GM18858 (cell line): ENCODE data around the gene OR2A25.
"Not testable (repeated sequence)": the region's sequence is repeated elsewhere in the genome, so short reads cannot be mapped to it uniquely, and the experiment has no call there.

Experiments used
- ATAC-seq: cut with Tn5 transposase; IDR thresholded peaks from one replicate; pipeline ENCODE4 v1.9.1; 2021; ENCODE audit not compliant: unreplicated experiment

The OR2A25 gene

GRCh38 chr7:144069511-144069910, at the start of gene OR2A25:
TSS of gene OR2A25 (plus strand) at chr7:144069811. CDS start at chr7:144074220, 4,409 bp downstream.
- no peak for ATAC-seq

GRCh38 chr7:144020340-144020739, 49.3 kb upstream of the OR2A25 start:
- no peak for ATAC-seq

DNA sequence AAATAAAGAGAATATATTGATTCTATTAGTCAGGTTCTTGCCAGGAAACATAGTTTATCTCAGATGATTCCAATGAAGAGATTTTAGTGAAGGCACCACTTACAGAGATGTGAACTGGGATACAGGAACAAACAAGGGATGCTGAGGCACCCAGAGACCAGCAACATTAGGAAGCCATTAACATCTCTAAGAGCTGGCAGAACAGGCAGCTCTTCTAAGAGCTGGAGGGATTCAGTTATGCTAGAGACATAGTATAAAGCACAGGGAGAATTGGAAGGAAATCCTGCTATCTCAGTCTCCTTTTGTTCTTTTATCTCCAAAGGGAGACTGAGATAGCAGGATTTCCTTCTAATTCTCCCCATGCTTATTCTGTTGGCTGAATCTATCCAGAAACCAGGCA, 47.4 kb upstream of the OR2A25 start:
- ATAC-seq = no peak

DNA sequence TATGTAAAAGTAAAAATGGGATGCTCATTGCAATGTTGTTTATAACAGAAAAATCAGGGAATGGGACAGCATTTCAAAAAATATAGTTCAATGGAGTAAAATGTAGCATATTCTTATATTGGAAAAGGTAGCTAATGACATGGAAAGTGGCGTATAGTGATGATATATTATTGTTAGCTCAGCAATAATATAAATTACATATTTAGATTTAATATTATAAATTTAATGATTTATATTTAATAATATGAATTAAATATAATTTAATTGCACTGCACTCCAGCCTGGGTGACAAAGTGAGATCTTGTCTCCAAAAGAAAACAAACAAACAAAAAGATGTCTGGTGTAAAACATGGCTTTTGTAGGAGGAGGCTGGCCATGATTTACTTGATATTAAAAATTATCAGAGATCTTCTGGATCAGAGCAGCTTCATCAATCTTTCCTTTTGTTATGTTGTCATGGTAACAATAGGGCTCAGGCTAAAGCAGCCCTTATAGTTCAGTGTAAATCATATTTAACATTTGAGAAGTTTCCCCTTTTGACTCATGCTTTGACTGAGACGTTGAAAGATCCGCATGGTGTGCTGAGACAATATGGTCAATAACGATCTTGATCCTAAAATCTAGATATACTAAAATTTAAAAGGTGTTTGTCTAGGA, 46.3 kb upstream of the OR2A25 start:
- ATAC-seq = no peak

GRCh38 chr7:144024213-144024612, 45.4 kb upstream of the OR2A25 start:
- no peak for ATAC-seq

DNA sequence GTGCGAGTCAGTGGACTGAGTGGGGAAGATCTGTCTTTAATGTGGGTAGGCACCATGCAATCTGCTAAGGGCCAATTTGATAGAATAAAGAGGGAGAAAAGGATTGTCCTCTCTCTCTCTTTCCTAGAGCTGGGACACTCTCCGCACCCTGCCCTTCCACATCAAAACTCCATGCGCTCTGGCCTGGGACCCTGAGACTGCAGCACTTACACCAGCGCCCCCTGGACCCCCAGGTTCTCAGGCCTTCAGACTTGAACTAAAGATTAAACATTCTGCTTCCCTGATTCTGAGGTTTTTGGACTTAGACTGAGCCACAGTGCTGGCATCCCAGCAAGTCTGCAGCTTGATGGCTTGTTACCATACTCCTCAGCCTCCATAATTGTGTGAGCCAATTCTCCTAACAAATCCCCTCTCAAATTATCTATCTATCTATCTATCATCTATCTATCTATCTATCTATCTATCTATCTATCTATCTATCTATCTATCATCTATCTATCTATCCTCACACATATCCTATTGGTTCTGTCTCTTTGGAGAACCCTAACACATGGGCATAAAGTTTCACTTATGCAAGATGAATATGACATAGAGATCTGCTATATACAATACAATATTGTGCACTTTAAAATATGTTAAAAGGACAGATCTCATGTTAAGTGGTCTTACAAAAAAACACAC, 43.3 kb upstream of the OR2A25 start:
- no peak for ATAC-seq

GRCh38 chr7:144027070-144027469, 42.5 kb upstream of the OR2A25 start:
- no peak for ATAC-seq

DNA sequence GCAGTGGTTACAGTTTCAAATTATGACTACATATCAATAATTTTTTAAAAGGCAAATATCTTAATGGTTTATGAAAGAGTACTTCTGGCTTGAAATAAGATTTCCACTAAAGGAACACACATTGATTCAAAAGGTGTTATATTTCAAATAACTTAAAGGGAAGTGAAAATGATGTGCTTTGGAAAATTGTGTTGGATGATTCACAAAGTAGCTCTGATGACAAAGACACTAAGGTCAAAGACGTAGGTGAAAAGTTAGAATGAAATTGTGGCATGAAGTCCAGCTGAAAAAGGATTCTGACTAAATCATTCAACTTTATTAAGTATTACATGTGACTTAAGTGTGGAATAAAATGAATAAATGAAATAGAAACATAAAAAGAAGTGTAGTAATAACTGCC, 41.6 kb upstream of the OR2A25 start:
- ATAC-seq = no peak

DNA sequence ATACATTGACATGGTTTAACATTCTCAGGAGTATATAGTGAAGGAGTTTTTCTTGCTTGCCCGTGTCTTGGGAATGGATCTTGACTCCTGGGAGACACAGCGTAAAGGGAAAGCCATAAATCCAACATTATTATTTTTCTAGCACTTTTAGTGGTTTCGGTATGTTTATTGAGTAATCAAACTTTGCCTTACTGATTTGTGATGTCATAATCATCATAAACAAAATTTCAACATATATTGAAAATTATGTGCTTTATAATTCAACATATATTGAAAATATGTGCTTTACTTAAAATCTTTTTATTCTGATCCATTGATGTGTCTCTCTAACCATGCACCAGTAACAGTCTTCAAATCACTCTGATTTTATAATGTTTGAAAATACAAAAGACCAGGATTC, 41.1 kb upstream of the OR2A25 start:
- no peak for ATAC-seq

DNA sequence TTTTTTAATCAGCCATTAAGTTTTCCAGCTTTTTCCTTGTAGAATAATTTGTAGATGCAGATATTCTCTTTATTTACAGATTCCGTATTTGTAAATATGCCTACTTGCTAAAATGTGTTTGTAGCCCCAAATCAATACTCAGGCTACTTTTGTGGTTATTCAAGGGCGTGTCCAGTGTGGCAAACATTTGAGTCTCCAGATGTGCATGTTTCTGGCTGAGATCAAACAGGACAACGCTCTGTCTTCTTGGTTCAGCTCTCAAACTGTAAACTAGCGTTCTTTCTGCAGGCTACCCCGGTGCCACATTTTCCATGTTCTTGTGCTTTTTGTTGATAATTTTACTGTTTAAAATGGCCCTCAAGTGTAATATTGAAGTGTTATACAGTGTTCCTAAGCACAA, 37.1 kb upstream of the OR2A25 start:
- ATAC-seq = no peak

- ATAC-seq = no peak
These were observed 36.5 kb upstream of the OR2A25 start for GRCh38 chr7:144032985-144033709.

DNA sequence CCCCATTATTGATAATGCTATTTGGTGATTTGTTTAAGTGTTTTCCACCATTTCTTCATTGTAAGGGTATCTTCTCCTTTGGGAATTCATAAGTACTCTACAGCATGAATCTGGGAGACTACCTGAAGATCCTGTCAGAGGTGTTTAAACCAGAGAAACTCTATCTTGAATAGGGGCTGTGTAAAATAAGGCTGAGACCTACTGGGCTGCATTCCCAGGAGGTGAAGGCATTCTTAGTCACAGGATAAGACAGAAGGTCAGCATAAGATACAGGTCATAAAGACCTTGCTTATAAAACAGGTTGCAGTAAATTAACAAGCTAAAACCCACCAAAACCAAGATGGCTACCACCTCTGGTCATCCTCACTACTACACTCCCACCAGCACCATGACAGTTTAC, 34.2 kb upstream of the OR2A25 start:
- ATAC-seq = no peak

- ATAC-seq = no peak
These were observed 33.2 kb upstream of the OR2A25 start for GRCh38 chr7:144036302-144036885.

DNA sequence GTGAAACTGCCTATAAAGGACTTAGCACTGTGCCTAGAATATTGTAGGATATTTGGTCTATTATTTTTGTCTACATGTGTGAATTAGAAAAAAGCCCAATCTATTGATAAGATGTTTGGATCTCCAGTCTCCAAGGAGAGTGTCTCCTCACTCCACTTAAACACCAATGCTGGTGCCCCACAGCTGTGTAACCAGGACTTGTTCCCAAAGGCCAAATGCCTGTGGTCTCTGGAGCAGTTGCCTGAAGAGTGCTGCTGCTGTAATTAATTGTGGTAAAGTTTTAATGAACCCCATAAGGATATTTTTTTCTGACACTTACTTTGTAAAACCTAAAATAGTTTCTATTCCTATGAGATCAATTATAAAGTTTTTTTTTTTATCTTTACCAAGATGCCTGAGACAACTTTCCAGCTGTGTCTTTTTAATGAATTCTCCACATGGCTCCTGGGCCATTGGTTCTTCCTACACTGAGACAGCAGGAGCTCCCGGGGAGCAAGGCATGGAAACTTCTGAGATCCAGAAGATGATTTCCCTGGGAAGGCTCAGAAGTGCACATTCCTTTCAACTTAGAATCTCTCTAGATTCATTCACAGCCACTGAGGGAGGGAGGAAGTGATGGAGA, 32.1 kb upstream of the OR2A25 start:
- no peak for ATAC-seq

- no peak for ATAC-seq
These were observed 30.7 kb upstream of the OR2A25 start for GRCh38 chr7:144038887-144039286.

GRCh38 chr7:144048648-144049047, 21.0 kb upstream of the OR2A25 start, which contains the start of gene OR2A5:
TSS of gene OR2A5 (plus strand) at chr7:144048948. CDS start at chr7:144050402, 1,454 bp downstream.
- ATAC-seq = no peak

- no peak for ATAC-seq
These were observed 20.1 kb upstream of the OR2A25 start for GRCh38 chr7:144049491-144049890.

GRCh38 chr7:144050093-144050492, 19.5 kb upstream of the OR2A25 start:
- ATAC-seq = no peak

DNA sequence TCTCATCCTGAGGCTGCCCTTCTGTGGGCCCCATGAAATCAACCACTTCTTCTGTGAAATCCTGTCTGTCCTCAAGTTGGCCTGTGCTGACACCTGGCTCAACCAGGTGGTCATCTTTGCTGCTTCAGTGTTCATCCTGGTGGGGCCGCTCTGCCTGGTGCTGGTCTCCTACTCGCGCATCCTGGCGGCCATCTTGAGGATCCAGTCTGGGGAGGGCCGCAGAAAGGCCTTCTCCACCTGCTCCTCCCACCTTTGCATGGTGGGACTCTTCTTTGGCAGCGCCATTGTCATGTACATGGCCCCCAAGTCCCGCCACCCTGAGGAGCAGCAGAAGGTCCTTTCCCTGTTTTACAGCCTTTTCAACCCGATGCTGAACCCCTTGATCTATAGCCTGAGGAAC, 18.7 kb upstream of the OR2A25 start:
- ATAC-seq = not testable (repeated sequence)

DNA sequence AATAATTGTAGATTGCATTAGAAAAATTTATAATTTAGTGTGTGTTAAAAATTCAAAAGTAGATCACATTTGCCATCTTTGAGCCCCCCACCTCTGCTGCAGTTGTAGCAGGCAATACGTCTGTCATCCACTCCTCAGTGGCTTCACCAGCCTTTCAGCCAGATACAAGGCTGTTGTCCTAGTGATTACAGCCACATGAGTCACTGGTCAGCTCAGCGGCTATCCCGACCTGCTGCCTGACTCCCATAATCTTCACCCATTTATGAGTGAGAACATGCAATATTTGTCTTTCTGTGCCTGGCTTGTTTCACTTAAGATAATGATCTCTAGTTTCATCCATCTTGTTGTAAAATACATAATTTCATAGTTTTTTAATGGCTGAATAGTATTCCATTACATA, 11.7 kb upstream of the OR2A25 start:
- no peak for ATAC-seq

DNA sequence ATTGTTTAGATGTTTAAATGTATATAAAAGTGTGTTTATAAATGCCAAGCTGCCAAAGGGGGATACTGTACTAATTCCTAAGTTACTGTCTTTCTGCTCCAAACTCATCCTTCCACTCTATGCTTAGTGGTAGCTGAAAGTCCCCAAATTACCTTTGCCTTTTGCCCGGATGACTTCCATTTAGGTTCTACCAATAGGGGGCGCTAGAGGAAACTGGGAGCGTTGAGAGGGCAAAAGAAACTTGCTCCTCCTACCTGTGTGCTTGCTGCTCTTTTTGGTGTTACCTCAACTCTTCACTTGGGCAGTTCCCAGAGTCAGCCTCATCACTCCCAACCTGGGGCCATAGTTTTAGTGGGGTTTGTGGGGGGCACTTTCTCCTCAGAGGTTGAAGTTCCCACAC, 5.9 kb upstream of the OR2A25 start:
- no peak for ATAC-seq
